Activated naive CD8-positive, alpha-beta T cell treated with anti-CD3 and anti-CD28 coated beads, Interleukin-2, amount 50 U/mL, for 24 hours (primary cell): ENCODE results near the gene CT83.

Experiments used
- ATAC-seq: fragments of 150-1000 bp; cut with Tn5 transposase; one replicate; pipeline ENCODE4 v1.10.0; 2021
- DNase-seq: peaks from one replicate; pipeline ENCODE4 v3.0.0; 2021
- H3K27ac Mint-ChIP-seq: one replicate; pipeline ENCODE4 v1.8.0; 2021; ENCODE audit warnings: mild to moderate bottlenecking, mixed read lengths
- H3K27me3 Mint-ChIP-seq: one replicate; pipeline ENCODE4 v1.8.0; 2021; ENCODE audit warnings: mixed read lengths
- H3K36me3 Mint-ChIP-seq: one replicate; pipeline ENCODE4 v1.8.0; 2021; ENCODE audit warnings: low read depth, mixed read lengths
- H3K4me1 Mint-ChIP-seq: one replicate; pipeline ENCODE4 v1.8.0; 2021; ENCODE audit warnings: mixed read lengths
- H3K4me3 Mint-ChIP-seq: one replicate; pipeline ENCODE4 v1.8.0; 2021; ENCODE audit warnings: mild to moderate bottlenecking, moderate library complexity, mixed read lengths
- H3K9me3 Mint-ChIP-seq: one replicate; pipeline ENCODE4 v1.8.0; 2021; ENCODE audit warnings: mixed read lengths

CT83 gene, protein sequence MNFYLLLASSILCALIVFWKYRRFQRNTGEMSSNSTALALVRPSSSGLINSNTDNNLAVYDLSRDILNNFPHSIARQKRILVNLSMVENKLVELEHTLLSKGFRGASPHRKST

GRCh38 chrX:116462822-116463221, at the start of gene CT83:
Gene CT83 (minus strand): TSS chrX:116462976. CDS start chrX:116462856, 120 bp downstream.
- Mint-ChIP-seq H3K4me1 (no peaks in the 10 kb centered on the region), H3K4me3 (no peak within 1 kb of the TSS), H3K36me3 (no peaks in the 10 kb centered on the region), H3K9me3 (no peaks in the 10 kb centered on the region), H3K27ac (no peak within 1 kb of the TSS), H3K27me3 (no peaks in the 10 kb centered on the region)
- no peak for DNase-seq
- no peak for ATAC-seq

DNA sequence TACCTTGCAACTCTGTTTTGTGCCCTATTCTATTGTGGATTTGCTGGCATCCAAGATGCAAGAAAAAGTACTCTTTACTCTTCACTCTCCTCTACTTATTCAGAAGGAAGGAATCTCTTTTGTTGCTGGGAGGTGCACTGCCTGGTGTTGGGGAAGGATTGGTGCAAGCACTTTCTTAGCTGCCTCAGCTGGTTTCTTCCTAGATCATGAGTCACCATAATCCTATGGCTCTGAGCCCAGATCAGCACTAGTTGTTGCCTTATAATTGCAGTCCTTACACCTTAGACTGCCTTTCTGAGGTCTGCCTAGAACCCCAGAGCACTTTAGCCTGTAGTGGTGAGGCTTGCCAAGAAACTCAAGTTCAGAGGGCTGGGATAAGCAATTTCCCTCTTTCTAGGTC, 37.0 kb upstream of the CT83 start:
- DNase-seq: no peak
- Mint-ChIP-seq H3K4me1 (no peaks in the 10 kb centered on the region), H3K27me3 (no peaks in the 10 kb centered on the region), H3K36me3 (no peaks in the 10 kb centered on the region), H3K27ac (no peak overlapping the region), H3K9me3 (no peaks in the 10 kb centered on the region), H3K4me3 (no peak overlapping the region)
- no peak for ATAC-seq

DNA sequence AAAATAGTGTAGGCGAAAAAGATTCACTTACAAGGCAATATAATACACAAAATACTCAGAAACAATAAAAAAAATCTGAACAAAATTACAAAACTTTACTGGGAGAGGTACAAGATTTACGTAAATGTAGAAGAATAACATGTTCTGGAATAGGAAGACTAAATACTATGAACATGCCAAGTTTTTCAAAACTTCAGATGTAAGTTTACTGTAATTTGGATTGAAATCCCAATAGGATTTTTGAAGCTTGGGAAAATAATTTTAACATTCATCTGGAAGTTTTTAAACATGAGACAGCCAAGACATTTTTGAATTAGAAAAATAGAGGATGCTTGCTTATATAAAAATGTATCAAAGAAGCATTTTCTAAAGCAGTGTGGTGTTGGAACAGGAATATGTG, 30.5 kb upstream of the CT83 start:
- ATAC-seq (no peak), DNase-seq (no peak)
- Mint-ChIP-seq H3K36me3 (no peaks in the 10 kb centered on the region), H3K27ac (no peak overlapping the region), H3K4me3 (no peak overlapping the region), H3K9me3 (no peaks in the 10 kb centered on the region), H3K27me3 (no peaks in the 10 kb centered on the region), H3K4me1 (no peaks in the 10 kb centered on the region)

- no peaks in the 10 kb centered on the region for H3K27me3 Mint-ChIP-seq
- H3K27ac Mint-ChIP-seq: no peak overlapping the region
- DNase-seq: no peak
- no peak overlapping the region for H3K4me3 Mint-ChIP-seq
- H3K4me1 Mint-ChIP-seq: no peaks in the 10 kb centered on the region
- no peaks in the 10 kb centered on the region for H3K36me3 Mint-ChIP-seq
- no peak for ATAC-seq
- no peaks in the 10 kb centered on the region for H3K9me3 Mint-ChIP-seq
Measured at GRCh38 chrX:116490104-116490503, 27.3 kb upstream of the CT83 start.

GRCh38 chrX:116480059-116480458, 17.3 kb upstream of the CT83 start:
- Mint-ChIP-seq H3K4me3 (no peak overlapping the region), H3K9me3 (peaks cover 4% of the 10 kb centered on the region), H3K27me3 (no peaks in the 10 kb centered on the region), H3K27ac (no peak overlapping the region), H3K36me3 (no peaks in the 10 kb centered on the region), H3K4me1 (no peaks in the 10 kb centered on the region)
- DNase-seq (no peak), ATAC-seq (no peak)

GRCh38 chrX:116449156-116449555, 13.6 kb downstream of the CT83 start:
- Mint-ChIP-seq H3K4me1 (no peaks in the 10 kb centered on the region), H3K27ac (no peak overlapping the region), H3K4me3 (no peak overlapping the region), H3K27me3 (no peaks in the 10 kb centered on the region), H3K36me3 (no peaks in the 10 kb centered on the region), H3K9me3 (no peaks in the 10 kb centered on the region)
- no peak for ATAC-seq
- DNase-seq: no peak

- Mint-ChIP-seq H3K27me3 (no peaks in the 10 kb centered on the region), H3K4me1 (no peaks in the 10 kb centered on the region), H3K4me3 (no peak within 1 kb of the TSS), H3K9me3 (no peaks in the 10 kb centered on the region), H3K27ac (no peak within 1 kb of the TSS), H3K36me3 (no peaks in the 10 kb centered on the region)
- ATAC-seq: no peak
- no peak for DNase-seq
Measured at GRCh38 chrX:116436358-116436816, 26.4 kb downstream of the CT83 start, which contains the start of gene SLC6A14. Gene SLC6A14 (plus strand): TSS chrX:116436606. CDS start chrX:116436710, 104 bp downstream.

- Mint-ChIP-seq H3K36me3 (no peaks in the 10 kb centered on the region), H3K27me3 (no peaks in the 10 kb centered on the region), H3K9me3 (no peaks in the 10 kb centered on the region), H3K4me1 (no peaks in the 10 kb centered on the region), H3K4me3 (no peak overlapping the region), H3K27ac (no peak overlapping the region)
- ATAC-seq (no peak), DNase-seq (no peak)
Measured at GRCh38 chrX:116435597-116435996, 27.2 kb downstream of the CT83 start.

DNA sequence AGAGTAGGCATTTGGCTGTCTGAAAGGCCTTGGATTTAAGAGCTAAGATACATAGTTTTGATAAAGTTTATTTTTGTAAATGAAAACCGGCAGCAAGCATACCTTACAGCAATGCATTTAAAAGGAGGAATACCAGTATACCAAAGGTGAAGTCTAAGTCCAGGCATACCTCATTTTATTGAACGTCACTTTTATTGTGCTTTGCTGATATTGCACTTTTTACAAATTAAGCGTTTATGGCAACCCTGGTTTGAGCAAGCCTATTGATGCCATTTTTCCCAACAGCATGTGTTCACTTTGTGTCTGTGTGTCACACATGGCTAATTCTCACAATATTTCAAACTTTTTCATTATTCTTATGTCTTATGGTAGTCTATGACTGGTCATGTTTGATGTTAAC, 34.8 kb downstream of the CT83 start:
- no peaks in the 10 kb centered on the region for H3K36me3 Mint-ChIP-seq
- no peak overlapping the region for H3K4me3 Mint-ChIP-seq
- H3K9me3 Mint-ChIP-seq: no peaks in the 10 kb centered on the region
- H3K27me3 Mint-ChIP-seq: no peaks in the 10 kb centered on the region
- ATAC-seq: no peak
- no peak overlapping the region for H3K27ac Mint-ChIP-seq
- DNase-seq: no peak
- H3K4me1 Mint-ChIP-seq: no peaks in the 10 kb centered on the region

DNA sequence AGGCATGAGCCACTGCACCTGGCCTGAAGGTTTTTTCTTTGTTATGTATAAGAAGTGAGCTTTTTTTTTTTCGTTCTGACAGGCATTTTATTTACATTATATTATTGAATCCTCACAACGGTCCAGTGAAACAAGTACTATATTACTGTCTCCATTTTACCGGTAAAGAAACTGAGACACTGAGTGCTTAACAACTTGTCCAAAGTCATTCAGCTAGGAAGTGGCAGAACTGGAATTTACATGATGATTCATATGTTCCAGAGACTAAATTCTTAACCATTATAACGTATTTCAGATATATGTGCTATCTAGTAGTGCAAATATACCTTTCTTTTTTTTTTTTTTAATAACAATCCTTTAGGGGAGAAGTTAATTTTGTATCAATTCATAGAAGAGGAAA, 44.8 kb downstream of the CT83 start:
- no peak overlapping the region for H3K27ac Mint-ChIP-seq
- no peak overlapping the region for H3K4me3 Mint-ChIP-seq
- H3K36me3 Mint-ChIP-seq: no peaks in the 10 kb centered on the region
- H3K27me3 Mint-ChIP-seq: no peaks in the 10 kb centered on the region
- H3K9me3 Mint-ChIP-seq: no peaks in the 10 kb centered on the region
- ATAC-seq: no peak
- no peak for DNase-seq
- no peaks in the 10 kb centered on the region for H3K4me1 Mint-ChIP-seq

DNA sequence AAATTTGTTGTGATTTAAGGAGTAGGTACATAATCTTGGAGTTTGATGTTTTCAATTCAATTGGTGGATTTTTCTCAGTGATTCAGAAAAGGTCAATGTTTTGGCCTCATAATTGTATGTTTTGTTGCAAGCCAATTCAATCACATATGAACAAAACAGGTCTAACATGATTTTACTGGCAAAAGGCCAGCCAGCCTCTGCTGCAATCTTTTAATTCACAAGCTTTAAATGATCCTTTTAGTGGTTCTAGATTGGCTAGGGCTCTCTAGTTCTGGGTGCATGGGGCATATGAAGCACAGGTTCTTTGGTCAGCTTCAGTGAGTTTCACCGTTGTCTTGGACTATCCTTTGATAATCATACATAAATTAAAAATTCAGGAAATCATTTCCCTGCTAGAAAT, 45.6 kb downstream of the CT83 start:
- Mint-ChIP-seq H3K4me3 (no peak overlapping the region), H3K4me1 (no peaks in the 10 kb centered on the region), H3K27me3 (no peaks in the 10 kb centered on the region), H3K9me3 (no peaks in the 10 kb centered on the region), H3K36me3 (no peaks in the 10 kb centered on the region), H3K27ac (no peak overlapping the region)
- ATAC-seq (no peak), DNase-seq (no peak)

- no peak for DNase-seq
- no peak for ATAC-seq
- Mint-ChIP-seq H3K4me3 (no peak overlapping the region), H3K27ac (no peak overlapping the region), H3K36me3 (no peaks in the 10 kb centered on the region), H3K27me3 (no peaks in the 10 kb centered on the region), H3K9me3 (no peaks in the 10 kb centered on the region), H3K4me1 (no peaks in the 10 kb centered on the region)
Measured at GRCh38 chrX:116413273-116413672, 49.5 kb downstream of the CT83 start.
